Endothelial cell (in vitro differentiated cells): Measurements from ENCODE around the gene PALD1. TPM values are rescaled to one million over a fixed set of nuclear protein-coding genes. Genes with fewer than 3 reads are reported as not detected.
A peak's percentile ranks its signal among the peaks of the same experiment; 100 is the strongest.

Experiments used
- DNase-seq: peaks from one replicate; pipeline ENCODE4 v3.0.0; 2021; ENCODE audit warnings: low spot score
- H3K27ac Mint-ChIP-seq: one replicate; pipeline ENCODE4 v1.8.0; 2021; ENCODE audit warnings: mixed read lengths, inconsistent platforms; ENCODE audit not compliant: unreplicated experiment
- H3K27me3 Mint-ChIP-seq: one replicate; pipeline ENCODE4 v1.8.0; 2021; ENCODE audit warnings: mild to moderate bottlenecking, moderate library complexity, mixed read lengths, inconsistent platforms; ENCODE audit not compliant: unreplicated experiment
- H3K36me3 Mint-ChIP-seq: one replicate; pipeline ENCODE4 v1.8.0; 2021; ENCODE audit warnings: mild to moderate bottlenecking, low read depth, mixed read lengths, inconsistent platforms; ENCODE audit not compliant: unreplicated experiment
- H3K4me1 Mint-ChIP-seq: one replicate; pipeline ENCODE4 v1.8.0; 2021; ENCODE audit warnings: mild to moderate bottlenecking, mixed read lengths, inconsistent platforms; ENCODE audit not compliant: unreplicated experiment
- H3K4me3 Mint-ChIP-seq: one replicate; pipeline ENCODE4 v1.8.0; 2021; ENCODE audit warnings: mild to moderate bottlenecking, mixed read lengths, inconsistent platforms; ENCODE audit not compliant: unreplicated experiment
- H3K9me3 Mint-ChIP-seq: one replicate; pipeline ENCODE4 v1.8.0; 2021; ENCODE audit warnings: mixed read lengths, inconsistent platforms; ENCODE audit not compliant: unreplicated experiment
- CTCF ChIP-seq: fragments of 200-600 bp; sonication (generic); IDR thresholded peaks from one replicate; pipeline ENCODE4 v1.5.0; 2021; ENCODE audit warnings: antibody characterized with exemption; ENCODE audit not compliant: unreplicated experiment
- total RNA-seq: library from RNA; stranded (reverse); fragmentation: NEBNext Ultra II Directional; extraction: Animal tissue kit (Norgen Biotek cat#: 25700); gene quantifications from one replicate; pipeline ENCODE4 v1.2.1, GENCODE V29; 2021; ENCODE audit not compliant: unreplicated experiment

The PALD1 gene
- total RNA-seq, 1 donor from 2014 or later: 166 TPM

GRCh38 chr10:70445718-70446657 is 32.6 kb upstream of the PALD1 start:
- Mint-ChIP-seq H3K36me3 (no peaks in the 10 kb centered on the region), H3K4me1 (peaks cover 5% of the 10 kb centered on the region), H3K27me3 (peaks cover 8% of the 10 kb centered on the region), H3K4me3 (no peak overlapping the region), H3K27ac (no peak overlapping the region), H3K9me3 (no peaks in the 10 kb centered on the region)
- TF ChIP-seq CTCF: no peak
- no peak for DNase-seq

DNA sequence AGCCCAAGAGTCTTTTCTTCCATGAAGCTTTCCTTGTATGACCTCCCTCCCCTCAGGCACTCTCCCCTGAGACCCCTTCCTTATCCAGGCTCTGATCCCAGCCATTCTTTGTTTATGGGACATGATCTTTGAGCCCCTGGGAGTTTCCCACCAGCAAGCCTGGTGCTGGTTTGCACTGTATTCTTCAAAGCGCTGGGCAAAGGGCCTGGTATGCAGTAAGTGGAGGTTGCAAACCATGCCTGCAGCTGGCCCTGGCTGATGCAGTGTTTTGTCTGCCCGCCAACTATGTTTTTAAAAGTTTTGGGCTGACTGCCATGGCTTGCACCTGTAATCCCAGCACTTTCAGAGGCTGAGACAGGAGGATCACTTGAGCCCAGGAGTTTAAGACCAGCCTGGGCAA is 30.3 kb upstream of the PALD1 start:
- no peaks in the 10 kb centered on the region for H3K27me3 Mint-ChIP-seq
- TF ChIP-seq CTCF: no peak
- no peaks in the 10 kb centered on the region for H3K36me3 Mint-ChIP-seq
- no peak for DNase-seq
- no peak overlapping the region for H3K27ac Mint-ChIP-seq
- H3K4me3 Mint-ChIP-seq: peak overlapping the region; percentile 3
- H3K4me1 Mint-ChIP-seq: no peaks in the 10 kb centered on the region
- H3K9me3 Mint-ChIP-seq: no peaks in the 10 kb centered on the region

DNA sequence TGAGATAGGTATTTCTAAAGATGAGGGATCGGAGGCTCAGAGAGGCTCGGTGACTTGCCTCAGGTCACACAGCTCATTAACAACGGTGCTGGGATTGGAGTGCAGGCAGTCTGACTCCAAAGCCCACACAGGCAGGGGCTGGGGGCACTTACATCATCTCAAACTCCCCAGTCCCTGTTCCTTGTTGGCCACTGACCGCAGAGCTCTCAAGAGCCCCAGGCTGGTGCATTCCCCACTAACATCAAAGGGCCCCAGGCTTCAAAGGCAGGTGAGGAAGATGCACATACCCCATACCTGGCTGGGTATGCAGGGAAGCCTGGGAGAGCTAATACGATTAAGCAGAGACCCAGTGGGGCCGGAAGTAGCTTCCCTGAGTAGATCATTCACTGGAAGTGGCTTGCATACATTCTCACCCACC is 23.3 kb upstream of the PALD1 start:
- no peak for DNase-seq
- H3K36me3 Mint-ChIP-seq: peaks cover under 1% of the 10 kb centered on the region
- TF ChIP-seq CTCF: no peak
- no peak overlapping the region for H3K4me3 Mint-ChIP-seq
- peaks cover 10% of the 10 kb centered on the region for H3K4me1 Mint-ChIP-seq
- H3K9me3 Mint-ChIP-seq: no peaks in the 10 kb centered on the region
- peaks cover 10% of the 10 kb centered on the region for H3K27me3 Mint-ChIP-seq
- no peak overlapping the region for H3K27ac Mint-ChIP-seq

DNA sequence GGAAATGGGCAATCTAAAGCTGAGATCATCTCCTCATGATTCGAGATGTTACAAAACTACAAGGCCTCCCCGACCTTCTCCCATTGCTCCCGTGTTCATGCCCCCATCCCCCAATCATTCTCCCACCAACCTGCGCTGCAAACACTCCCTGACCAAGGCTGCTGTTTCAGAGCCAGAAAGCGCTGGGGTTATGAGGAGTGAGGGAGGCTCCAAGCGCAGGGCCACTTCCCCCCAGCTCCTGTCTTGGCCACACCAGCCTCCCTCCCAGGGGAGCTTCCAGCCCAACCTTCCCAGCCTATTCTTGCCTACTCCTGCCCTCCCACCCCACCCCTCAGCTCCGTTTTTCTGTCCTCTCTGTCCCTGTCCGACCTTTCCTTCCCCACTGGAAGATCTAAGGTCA is 22.4 kb upstream of the PALD1 start:
- H3K4me1 Mint-ChIP-seq: peaks cover 17% of the 10 kb centered on the region
- no peak overlapping the region for H3K4me3 Mint-ChIP-seq
- peaks cover 13% of the 10 kb centered on the region for H3K27me3 Mint-ChIP-seq
- DNase-seq: no peak
- TF ChIP-seq CTCF: no peak
- peaks cover 4% of the 10 kb centered on the region for H3K36me3 Mint-ChIP-seq
- H3K9me3 Mint-ChIP-seq: no peaks in the 10 kb centered on the region
- no peak overlapping the region for H3K27ac Mint-ChIP-seq

DNA sequence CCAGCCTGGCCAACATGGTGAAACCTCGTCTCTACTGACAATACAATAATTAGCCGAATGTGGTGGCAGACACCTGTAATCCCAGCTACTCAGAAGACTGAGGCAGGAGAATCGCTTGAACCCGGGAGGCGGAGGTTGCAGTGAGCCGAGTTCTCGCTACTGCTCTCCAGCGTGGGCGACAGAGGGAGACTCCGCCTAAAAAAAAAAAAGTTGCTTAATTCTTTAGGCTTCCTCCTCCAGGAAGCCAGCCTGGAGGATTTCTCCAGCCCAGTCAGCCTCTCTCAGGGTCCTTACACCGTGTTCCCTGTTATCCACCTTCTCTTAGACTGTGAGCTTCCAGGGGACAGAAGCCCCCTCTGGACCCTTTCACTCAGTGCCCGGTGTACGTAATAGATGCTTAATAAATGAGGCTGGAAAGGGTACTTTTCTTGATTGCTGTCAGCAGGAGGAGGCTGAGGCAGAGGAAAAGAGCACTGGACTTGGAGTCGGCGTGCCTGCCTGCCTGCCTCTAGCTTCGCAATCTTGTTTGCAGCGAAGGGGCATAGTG is 20.7 kb upstream of the PALD1 start:
- H3K4me3 Mint-ChIP-seq: no peak overlapping the region
- H3K36me3 Mint-ChIP-seq: peaks cover 4% of the 10 kb centered on the region
- TF ChIP-seq CTCF: no peak

More for the DNA sequence above, 20.7 kb upstream of the PALD1 start:
- Mint-ChIP-seq H3K9me3 (no peaks in the 10 kb centered on the region), H3K27me3 (peaks cover 13% of the 10 kb centered on the region), H3K4me1 (peaks cover 24% of the 10 kb centered on the region), H3K27ac (no peak overlapping the region)
- DNase-seq: no peak
